ENCODE data around the gene PLG.

DNA sequence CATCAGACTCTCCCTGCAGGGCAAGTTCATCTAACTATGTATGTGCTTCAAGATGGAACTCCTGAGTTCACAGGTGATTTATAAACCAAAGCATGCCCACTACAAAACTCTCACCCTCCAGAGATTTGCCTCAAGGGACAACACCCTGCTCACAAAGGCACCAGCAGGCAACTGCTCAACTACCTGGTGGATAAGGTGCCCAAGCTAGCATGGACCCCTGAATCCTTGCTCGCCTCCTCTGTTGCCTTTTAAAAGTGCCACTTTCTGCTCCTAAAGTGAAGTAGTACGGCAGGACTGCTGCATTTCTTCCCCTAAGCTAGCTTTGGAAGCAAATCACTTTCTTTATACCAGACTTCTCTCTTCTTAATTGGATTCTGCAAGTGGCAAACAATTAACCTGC lies 39.2 kb upstream of the PLG start:
- TF ChIP-seq, protein P1, sequence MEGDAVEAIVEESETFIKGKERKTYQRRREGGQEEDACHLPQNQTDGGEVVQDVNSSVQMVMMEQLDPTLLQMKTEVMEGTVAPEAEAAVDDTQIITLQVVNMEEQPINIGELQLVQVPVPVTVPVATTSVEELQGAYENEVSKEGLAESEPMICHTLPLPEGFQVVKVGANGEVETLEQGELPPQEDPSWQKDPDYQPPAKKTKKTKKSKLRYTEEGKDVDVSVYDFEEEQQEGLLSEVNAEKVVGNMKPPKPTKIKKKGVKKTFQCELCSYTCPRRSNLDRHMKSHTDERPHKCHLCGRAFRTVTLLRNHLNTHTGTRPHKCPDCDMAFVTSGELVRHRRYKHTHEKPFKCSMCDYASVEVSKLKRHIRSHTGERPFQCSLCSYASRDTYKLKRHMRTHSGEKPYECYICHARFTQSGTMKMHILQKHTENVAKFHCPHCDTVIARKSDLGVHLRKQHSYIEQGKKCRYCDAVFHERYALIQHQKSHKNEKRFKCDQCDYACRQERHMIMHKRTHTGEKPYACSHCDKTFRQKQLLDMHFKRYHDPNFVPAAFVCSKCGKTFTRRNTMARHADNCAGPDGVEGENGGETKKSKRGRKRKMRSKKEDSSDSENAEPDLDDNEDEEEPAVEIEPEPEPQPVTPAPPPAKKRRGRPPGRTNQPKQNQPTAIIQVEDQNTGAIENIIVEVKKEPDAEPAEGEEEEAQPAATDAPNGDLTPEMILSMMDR (IDR thresholded peaks at IDR 0.05): no peak
- TF ChIP-seq POLR2AphosphoS5 (IDR thresholded peaks at IDR 0.05) (no peak), POLR2A (IDR thresholded peaks at IDR 0.05) (no peak)

Measured in prostate gland (tissue), 2 donors.